Chondrocyte (in vitro differentiated cells): Measurements from ENCODE around the gene TNIP3. TPM values are rescaled to one million over a fixed set of nuclear protein-coding genes. Genes with fewer than 3 reads are reported as not detected.

Experiments used
- DNase-seq: peaks from one replicate; pipeline ENCODE4 v3.0.0; 2021; ENCODE audit warnings: mixed read lengths, low spot score
- H3K27ac Mint-ChIP-seq: one replicate; pipeline ENCODE4 v1.8.0; 2021; ENCODE audit warnings: mild to moderate bottlenecking, moderate library complexity, mixed read lengths; ENCODE audit not compliant: unreplicated experiment
- H3K27me3 Mint-ChIP-seq: 2 replicates; pipeline ENCODE4 v1.8.0; 2021; ENCODE audit warnings: low read depth, mixed read lengths
- H3K36me3 Mint-ChIP-seq: 2 replicates; pipeline ENCODE4 v1.8.0; 2021; ENCODE audit warnings: low read depth, mixed read lengths
- H3K4me1 Mint-ChIP-seq: 2 replicates; pipeline ENCODE4 v1.8.0; 2021; ENCODE audit warnings: low read depth, mild to moderate bottlenecking, mixed read lengths
- H3K4me3 Mint-ChIP-seq: one replicate; pipeline ENCODE4 v1.8.0; 2021; ENCODE audit warnings: mild to moderate bottlenecking, moderate library complexity, mixed read lengths; ENCODE audit not compliant: unreplicated experiment
- H3K9me3 Mint-ChIP-seq: 2 replicates; pipeline ENCODE4 v1.8.0; 2021; ENCODE audit warnings: low read depth, mixed read lengths
- total RNA-seq: library from RNA; stranded (reverse); gene quantifications from 3 replicates; pipeline ENCODE4 v1.2.1, GENCODE V29; 2021
- TF ChIP-seq, protein P1 (sequence below): fragments of 200-600 bp; sonication (generic); IDR thresholded peaks from 2 replicates; pipeline ENCODE4 v1.5.0; 2021; ENCODE audit warnings: antibody characterized with exemption, mild to moderate bottlenecking, moderate library complexity

The TNIP3 gene
- total RNA-seq, 1 donor from 2014 or later, result not detected

DNA sequence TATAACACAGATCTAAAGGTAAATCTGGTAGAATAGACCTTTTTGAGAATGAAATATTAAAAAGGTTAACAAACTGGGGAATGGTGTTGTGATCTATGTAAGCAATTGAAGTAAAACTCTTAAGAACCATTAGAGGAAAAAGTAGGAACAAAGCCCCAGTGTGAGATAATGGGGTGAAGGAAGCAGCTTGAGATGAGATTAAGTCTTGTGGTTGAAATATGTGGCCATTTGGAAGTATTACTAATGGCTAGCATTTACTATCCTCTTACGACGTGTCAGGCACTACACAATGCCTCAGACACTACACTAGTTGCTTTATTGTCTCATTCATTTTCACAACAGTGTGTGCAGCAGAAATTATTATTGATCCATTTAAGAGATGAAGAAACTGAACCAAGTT is 65.9 kb downstream of the TNIP3 start:
- Mint-ChIP-seq H3K4me3 (no peak overlapping the region), H3K27ac (no peak overlapping the region), H3K27me3 (peaks cover 25% of the 10 kb centered on the region), H3K36me3 (peaks cover 2% of the 10 kb centered on the region), H3K4me1 (peaks cover 3% of the 10 kb centered on the region), H3K9me3 (peaks cover 9% of the 10 kb centered on the region)
- no peak for DNase-seq
- TF ChIP-seq, protein P1, sequence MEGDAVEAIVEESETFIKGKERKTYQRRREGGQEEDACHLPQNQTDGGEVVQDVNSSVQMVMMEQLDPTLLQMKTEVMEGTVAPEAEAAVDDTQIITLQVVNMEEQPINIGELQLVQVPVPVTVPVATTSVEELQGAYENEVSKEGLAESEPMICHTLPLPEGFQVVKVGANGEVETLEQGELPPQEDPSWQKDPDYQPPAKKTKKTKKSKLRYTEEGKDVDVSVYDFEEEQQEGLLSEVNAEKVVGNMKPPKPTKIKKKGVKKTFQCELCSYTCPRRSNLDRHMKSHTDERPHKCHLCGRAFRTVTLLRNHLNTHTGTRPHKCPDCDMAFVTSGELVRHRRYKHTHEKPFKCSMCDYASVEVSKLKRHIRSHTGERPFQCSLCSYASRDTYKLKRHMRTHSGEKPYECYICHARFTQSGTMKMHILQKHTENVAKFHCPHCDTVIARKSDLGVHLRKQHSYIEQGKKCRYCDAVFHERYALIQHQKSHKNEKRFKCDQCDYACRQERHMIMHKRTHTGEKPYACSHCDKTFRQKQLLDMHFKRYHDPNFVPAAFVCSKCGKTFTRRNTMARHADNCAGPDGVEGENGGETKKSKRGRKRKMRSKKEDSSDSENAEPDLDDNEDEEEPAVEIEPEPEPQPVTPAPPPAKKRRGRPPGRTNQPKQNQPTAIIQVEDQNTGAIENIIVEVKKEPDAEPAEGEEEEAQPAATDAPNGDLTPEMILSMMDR, result no peak

DNA sequence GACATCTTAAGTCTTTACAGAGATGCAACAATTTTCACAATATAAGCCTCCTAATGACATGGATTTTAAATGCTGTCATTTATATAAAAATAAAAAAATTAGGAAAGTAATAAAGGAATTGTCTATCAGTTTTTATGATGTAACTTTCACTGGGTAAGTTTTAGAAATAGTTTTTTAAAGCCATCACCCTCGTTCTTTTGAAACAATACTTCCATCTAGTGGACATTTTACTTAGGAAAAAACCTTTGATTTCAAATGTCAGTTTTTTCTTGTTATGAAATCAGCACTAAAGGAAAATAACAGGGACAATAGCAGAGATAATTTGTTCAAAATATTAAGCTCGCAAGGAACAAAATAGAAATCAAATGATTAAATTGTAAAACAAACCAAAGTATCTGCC is 67.5 kb downstream of the TNIP3 start:
- H3K27me3 Mint-ChIP-seq, result peaks cover 15% of the 10 kb centered on the region
- DNase-seq, result no peak
- H3K4me1 Mint-ChIP-seq, result peaks cover 3% of the 10 kb centered on the region
- H3K9me3 Mint-ChIP-seq, result peaks cover 8% of the 10 kb centered on the region
- TF ChIP-seq, protein P1, result peak; percentile 94
- H3K4me3 Mint-ChIP-seq, result no peak overlapping the region
- peaks cover 2% of the 10 kb centered on the region for H3K36me3 Mint-ChIP-seq
- H3K27ac Mint-ChIP-seq, result no peak overlapping the region

DNA sequence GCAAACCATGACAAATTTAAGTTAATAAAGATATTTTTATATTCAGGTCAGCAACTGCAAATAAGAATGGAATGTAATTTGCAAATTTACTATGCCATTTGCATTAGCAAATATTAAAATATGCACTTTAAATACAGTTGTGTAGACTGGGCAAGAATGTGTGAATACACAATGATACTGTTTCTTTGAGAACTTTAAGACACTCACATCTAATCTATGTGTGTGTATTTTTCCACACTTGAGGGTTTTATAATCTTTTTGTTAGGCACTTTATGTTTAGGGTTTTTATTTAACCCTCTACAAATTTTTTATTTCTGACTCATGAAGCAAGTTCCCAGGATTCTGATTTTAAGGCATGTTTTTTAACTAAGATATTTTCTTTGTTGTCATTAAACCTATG is 67.9 kb downstream of the TNIP3 start:
- no peaks in the 10 kb centered on the region for H3K36me3 Mint-ChIP-seq
- DNase-seq, result no peak
- H3K27ac Mint-ChIP-seq, result no peak overlapping the region
- peaks cover 3% of the 10 kb centered on the region for H3K4me1 Mint-ChIP-seq
- peaks cover 12% of the 10 kb centered on the region for H3K27me3 Mint-ChIP-seq
- TF ChIP-seq, protein P1, result no peak
- peaks cover 3% of the 10 kb centered on the region for H3K9me3 Mint-ChIP-seq
- H3K4me3 Mint-ChIP-seq, result no peak overlapping the region

DNA sequence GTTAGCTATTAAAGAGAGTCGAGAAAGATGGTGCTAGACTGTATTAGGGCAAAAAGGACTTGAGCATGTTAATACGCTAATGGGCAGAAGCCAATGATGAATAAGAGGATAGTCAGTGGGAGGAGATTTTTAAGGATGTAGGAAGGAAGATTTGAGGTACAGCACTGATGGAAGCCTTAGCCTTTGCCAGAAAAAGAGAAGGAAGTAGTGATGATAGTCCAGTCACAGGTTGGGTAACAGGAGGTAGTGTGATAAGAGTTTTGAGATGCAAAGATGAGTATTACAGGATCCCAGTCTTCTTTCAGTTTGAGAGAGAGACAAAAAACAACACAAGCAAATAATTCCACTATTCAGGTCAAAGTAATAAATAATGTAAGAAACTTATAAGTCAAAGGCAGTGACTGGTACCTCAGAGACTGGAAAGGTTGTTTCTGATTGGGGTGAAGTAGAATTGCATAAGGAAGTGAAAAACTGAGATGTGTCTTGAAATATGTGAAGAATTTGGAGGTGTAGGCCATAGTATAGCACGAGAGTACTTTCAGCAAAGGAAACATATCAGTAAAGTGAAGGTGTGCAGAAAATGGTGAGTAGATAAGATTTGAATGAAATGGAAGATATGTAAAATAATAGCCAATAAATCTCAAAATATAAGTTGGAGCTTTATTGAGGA is 69.7 kb downstream of the TNIP3 start:
- Mint-ChIP-seq H3K27ac (no peak overlapping the region), H3K9me3 (no peaks in the 10 kb centered on the region), H3K27me3 (peaks cover 2% of the 10 kb centered on the region), H3K4me1 (peaks cover 3% of the 10 kb centered on the region), H3K36me3 (no peaks in the 10 kb centered on the region), H3K4me3 (no peak overlapping the region)
- no peak for DNase-seq
- TF ChIP-seq, protein P1, result no peak

DNA sequence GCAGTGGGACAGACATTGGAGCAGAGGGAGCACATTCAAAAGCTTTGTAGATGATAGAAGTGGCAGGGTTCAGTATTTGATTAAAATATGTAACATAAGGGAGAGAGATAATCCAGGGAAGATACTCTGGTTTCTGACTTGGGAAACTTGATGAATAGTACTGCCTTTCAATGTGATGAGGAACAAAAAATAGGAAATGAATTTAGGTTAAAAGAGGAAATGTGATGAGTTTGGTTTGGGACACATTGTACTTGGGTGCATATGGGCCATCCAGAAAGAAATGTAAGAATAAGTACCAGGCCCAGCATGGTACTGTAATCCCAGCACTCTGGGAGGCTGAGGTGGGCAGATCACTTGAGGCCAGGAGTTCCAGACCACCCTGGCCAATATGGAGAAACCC is 70.9 kb downstream of the TNIP3 start:
- DNase-seq, result no peak
- Mint-ChIP-seq H3K27ac (no peak overlapping the region), H3K27me3 (no peaks in the 10 kb centered on the region), H3K4me1 (peaks cover 3% of the 10 kb centered on the region), H3K36me3 (no peaks in the 10 kb centered on the region), H3K9me3 (no peaks in the 10 kb centered on the region), H3K4me3 (no peak overlapping the region)
- TF ChIP-seq, protein P1, result no peak
